Nephron progenitor cell (in vitro differentiated cells): ENCODE measurements around the gene SUSD4.

Experiments
- DNase-seq: peaks from one replicate; pipeline ENCODE4 v3.0.0; 2021
- H3K27ac Mint-ChIP-seq: 2 replicates; pipeline ENCODE4 v1.8.0; 2021; ENCODE audit warnings: mild to moderate bottlenecking, moderate library complexity, mixed read lengths
- H3K27me3 Mint-ChIP-seq: 2 replicates; pipeline ENCODE4 v1.8.0; 2021; ENCODE audit warnings: mild to moderate bottlenecking, low read depth, mixed read lengths; ENCODE audit not compliant: poor library complexity
- H3K36me3 Mint-ChIP-seq: 2 replicates; pipeline ENCODE4 v1.8.0; 2021; ENCODE audit warnings: low read depth, mixed read lengths
- H3K4me1 Mint-ChIP-seq: 2 replicates; pipeline ENCODE4 v1.8.0; 2021; ENCODE audit warnings: mixed read lengths
- H3K4me3 Mint-ChIP-seq: 2 replicates; pipeline ENCODE4 v1.8.0; 2021; ENCODE audit warnings: mild to moderate bottlenecking, moderate library complexity, mixed read lengths
- H3K9me3 Mint-ChIP-seq: 2 replicates; pipeline ENCODE4 v1.8.0; 2021; ENCODE audit warnings: mild to moderate bottlenecking, moderate library complexity, mixed read lengths
- CTCF ChIP-seq: fragments of 200-600 bp; sonication (generic); IDR thresholded peaks from 2 replicates; pipeline ENCODE4 v1.5.0; 2021; ENCODE audit warnings: antibody characterized with exemption

SUSD4 gene

GRCh38 chr1:223223091-223223995, 140.6 kb downstream of the SUSD4 start:
- no peaks in the 10 kb centered on the region for H3K4me1 Mint-ChIP-seq
- TF ChIP-seq CTCF, result no peak
- peaks cover 15% of the 10 kb centered on the region for H3K36me3 Mint-ChIP-seq
- H3K27ac Mint-ChIP-seq, result no peak overlapping the region
- H3K4me3 Mint-ChIP-seq, result no peak overlapping the region
- no peak for DNase-seq
- peaks cover 39% of the 10 kb centered on the region for H3K27me3 Mint-ChIP-seq
- peaks cover 22% of the 10 kb centered on the region for H3K9me3 Mint-ChIP-seq

GRCh38 chr1:223222377-223222776, 141.6 kb downstream of the SUSD4 start:
- Mint-ChIP-seq H3K27ac (no peak overlapping the region), H3K36me3 (peaks cover 19% of the 10 kb centered on the region), H3K27me3 (peaks cover 34% of the 10 kb centered on the region), H3K4me1 (no peaks in the 10 kb centered on the region), H3K4me3 (no peak overlapping the region), H3K9me3 (peaks cover 27% of the 10 kb centered on the region)
- no peak for TF ChIP-seq CTCF
- no peak for DNase-seq

GRCh38 chr1:223221686-223222085, 142.3 kb downstream of the SUSD4 start:
- TF ChIP-seq CTCF, result no peak
- peaks cover 27% of the 10 kb centered on the region for H3K9me3 Mint-ChIP-seq
- no peaks in the 10 kb centered on the region for H3K4me1 Mint-ChIP-seq
- no peak overlapping the region for H3K4me3 Mint-ChIP-seq
- no peak for DNase-seq
- no peak overlapping the region for H3K27ac Mint-ChIP-seq
- H3K36me3 Mint-ChIP-seq, result peaks cover 19% of the 10 kb centered on the region
- peaks cover 27% of the 10 kb centered on the region for H3K27me3 Mint-ChIP-seq

- DNase-seq, result no peak
- peaks cover 19% of the 10 kb centered on the region for H3K36me3 Mint-ChIP-seq
- peaks cover 18% of the 10 kb centered on the region for H3K27me3 Mint-ChIP-seq
- no peaks in the 10 kb centered on the region for H3K4me1 Mint-ChIP-seq
- H3K9me3 Mint-ChIP-seq, result peaks cover 27% of the 10 kb centered on the region
- H3K27ac Mint-ChIP-seq, result no peak overlapping the region
- no peak for TF ChIP-seq CTCF
- H3K4me3 Mint-ChIP-seq, result no peak overlapping the region
Measured at GRCh38 chr1:223219846-223220610, 143.9 kb downstream of the SUSD4 start.

GRCh38 chr1:223219318-223219635, 144.7 kb downstream of the SUSD4 start:
- no peak for DNase-seq
- peaks cover 19% of the 10 kb centered on the region for H3K36me3 Mint-ChIP-seq
- no peaks in the 10 kb centered on the region for H3K4me1 Mint-ChIP-seq

More at GRCh38 chr1:223219318-223219635, 144.7 kb downstream of the SUSD4 start:
- no peak for TF ChIP-seq CTCF
- no peak overlapping the region for H3K4me3 Mint-ChIP-seq
- peaks cover 15% of the 10 kb centered on the region for H3K27me3 Mint-ChIP-seq
- no peak overlapping the region for H3K27ac Mint-ChIP-seq
- peaks cover 27% of the 10 kb centered on the region for H3K9me3 Mint-ChIP-seq
